Head of caudate nucleus (tissue), 42 donors: ENCODE data around the gene CTNND2.
A peak's percentile ranks its signal among the peaks of the same experiment; 100 is the strongest.

Experiments used
- DNase-seq, 42 donors: peaks; one replicate each; pipeline versions ENCODE4 v3.0.0 to v3.0.0-alpha.2; 2020 to 2021; ENCODE audit warnings: mixed read lengths in 7 of 42
- intact Hi-C: fragments of 100-400 bp; cut with DNase I; formaldehyde crosslinking; loops from one replicate; pipeline ENCODE4 v1.15.0; 2022

Gene CTNND2

GRCh38 chr5:11197726-11198125, 706.5 kb downstream of the CTNND2 start:
- no peak for DNase-seq
- intact Hi-C loops: no loop called here

- peak in 19 of 42 donors; percentile 11 to 72 (median 35) for DNase-seq
- intact Hi-C loops: no loop called here
Observed at GRCh38 chr5:11191673-11192072, 712.6 kb downstream of the CTNND2 start.

GRCh38 chr5:11182441-11183080, 721.7 kb downstream of the CTNND2 start:
- intact Hi-C loops: no loop called here
- DNase-seq: peak in 11 of 42 donors; percentile 29 to 79 (median 47)

- no peak for DNase-seq
- intact Hi-C loops: no loop called here
Observed at GRCh38 chr5:11181940-11182339, 722.3 kb downstream of the CTNND2 start.

- DNase-seq: no peak
- intact Hi-C loops: no loop called here
Observed at GRCh38 chr5:11180890-11181289, 723.4 kb downstream of the CTNND2 start.

- intact Hi-C loops: no loop called here
- no peak for DNase-seq
Observed at GRCh38 chr5:11177999-11178711, 726.1 kb downstream of the CTNND2 start.

- no peak for DNase-seq
- intact Hi-C loops: no loop called here
Observed at GRCh38 chr5:11174591-11174990, 729.7 kb downstream of the CTNND2 start.

- intact Hi-C loops: no loop called here
- no peak for DNase-seq
Observed at GRCh38 chr5:11172484-11172883, 731.8 kb downstream of the CTNND2 start.

- no peak for DNase-seq
- intact Hi-C loops: no loop called here
Observed at GRCh38 chr5:11171236-11171635, 733.0 kb downstream of the CTNND2 start.

- DNase-seq: peak in 23 of 42 donors; percentile 9 to 82 (median 46)
- intact Hi-C loops: no loop called here
Observed at GRCh38 chr5:11166923-11167322, 737.3 kb downstream of the CTNND2 start.

GRCh38 chr5:11164531-11165294, 739.5 kb downstream of the CTNND2 start:
- DNase-seq: peak in 27 of 42 donors; percentile 10 to 73 (median 43)

GRCh38 chr5:11157132-11157531, 747.1 kb downstream of the CTNND2 start:
- intact Hi-C loops: no loop called here
- no peak for DNase-seq

More at GRCh38 chr5:11164531-11165294, 739.5 kb downstream of the CTNND2 start:
- intact Hi-C loops: no loop called here

GRCh38 chr5:11153670-11154382, 750.4 kb downstream of the CTNND2 start:
- DNase-seq: no peak
- intact Hi-C loops: no loop called here

- intact Hi-C loops: no loop called here
- DNase-seq: no peak
Observed at GRCh38 chr5:11152368-11152767, 751.9 kb downstream of the CTNND2 start.

- intact Hi-C loops: no loop called here
Observed at GRCh38 chr5:11150976-11151375, 753.3 kb downstream of the CTNND2 start.

GRCh38 chr5:11148810-11149539, 755.3 kb downstream of the CTNND2 start:
- intact Hi-C loops: no loop called here
- no peak for DNase-seq

More at GRCh38 chr5:11150976-11151375, 753.3 kb downstream of the CTNND2 start:
- no peak for DNase-seq

GRCh38 chr5:11146171-11146570, 758.1 kb downstream of the CTNND2 start:
- intact Hi-C loops: no loop called here
- DNase-seq: no peak

- intact Hi-C loops: no loop called here
Observed at GRCh38 chr5:11143456-11144267, 760.6 kb downstream of the CTNND2 start.

More at GRCh38 chr5:11143456-11144267, 760.6 kb downstream of the CTNND2 start:
- no peak for DNase-seq
